Renal cortical epithelial cell (primary cell): ENCODE results near the gene CPM. TPM values are rescaled to one million over a fixed set of nuclear protein-coding genes. Genes with fewer than 3 reads are reported as not detected.
"Not testable (repeated sequence)": the region's sequence is repeated elsewhere in the genome, so short reads cannot be mapped to it uniquely, and the experiment has no call there.

Experiments
- DNase-seq: peaks from one replicate; pipeline ENCODE4 v3.0.0-alpha.2; 2011; ENCODE audit warnings: low read depth
- total RNA-seq: library from RNA; depleted of rRNA; stranded (reverse); fragments of >200 nt; gene quantifications from 2 replicates; pipeline ENCODE4 v1.2.3, GENCODE V29; 2014

CPM gene
- total RNA-seq, 1 donor from 2014 or later = 219 TPM

DNA sequence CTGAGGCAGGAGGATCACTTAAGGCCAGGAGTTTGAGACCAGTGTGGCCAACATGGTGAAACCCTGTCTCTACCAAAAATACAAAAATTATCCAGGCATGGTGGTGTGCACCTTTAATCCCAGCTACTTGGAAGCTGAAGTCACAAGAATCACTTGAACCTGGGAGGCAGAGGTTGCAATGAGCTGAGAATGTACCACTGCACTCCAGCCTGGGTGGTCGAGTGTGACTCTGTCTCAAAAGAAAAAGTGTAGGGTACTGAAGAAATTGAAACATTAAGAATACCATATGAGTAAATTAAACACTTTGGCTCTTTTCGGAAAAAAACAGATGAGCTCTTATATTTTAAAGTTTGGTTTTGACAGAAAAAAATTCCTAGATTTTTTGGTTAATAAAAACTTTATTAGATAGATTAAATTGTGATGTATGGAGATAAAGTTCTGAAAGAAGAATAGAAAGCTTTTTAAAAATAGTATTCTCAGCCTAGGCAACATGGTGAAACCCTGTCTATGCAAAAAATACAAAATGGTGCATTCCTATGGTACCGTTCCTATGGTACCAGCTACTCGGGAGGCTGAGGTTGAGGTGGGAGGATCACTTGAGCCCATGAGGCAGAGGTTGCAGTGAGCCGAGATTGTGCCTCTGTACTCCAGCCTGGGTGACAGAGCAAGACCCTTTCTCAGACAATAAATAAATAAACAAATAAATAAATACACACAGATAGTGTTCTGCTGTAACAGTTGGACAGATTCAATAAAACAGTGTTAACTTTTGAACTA, 104.9 kb downstream of the CPM start:
- DNase-seq = no peak

DNA sequence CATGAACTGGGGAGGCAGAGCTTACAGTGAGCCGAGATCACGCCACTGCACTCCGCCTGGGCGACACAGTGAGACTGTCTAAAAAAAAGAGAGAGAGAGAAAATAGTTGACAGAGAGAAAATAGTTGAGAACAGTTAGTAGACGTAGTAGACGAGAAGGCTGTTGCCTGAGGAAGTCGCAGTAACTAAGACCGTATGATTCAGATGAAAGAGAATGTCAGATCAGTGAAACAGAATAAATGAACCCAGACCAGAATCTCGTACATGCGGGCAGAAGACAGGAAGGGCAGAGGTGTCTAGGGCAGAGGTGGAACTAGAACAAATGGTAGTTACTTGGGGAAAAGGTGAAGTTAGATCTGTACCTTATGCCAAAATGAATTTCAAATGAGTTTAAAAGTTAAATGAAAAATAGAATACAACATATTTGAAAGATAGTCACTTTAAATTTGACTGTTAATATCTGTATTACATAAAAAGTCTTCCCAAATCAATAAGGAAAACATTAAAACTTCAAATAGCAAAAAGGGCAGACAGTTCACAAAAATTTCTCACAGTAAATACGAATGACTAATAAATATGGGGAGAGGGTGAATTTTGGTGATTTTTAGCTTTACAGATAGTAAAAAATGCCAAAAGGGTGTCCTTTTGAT, 107.3 kb downstream of the CPM start:
- DNase-seq = no peak

- DNase-seq = no peak
Observed at GRCh38 chr12:68824597-68825250, 108.2 kb downstream of the CPM start.

DNA sequence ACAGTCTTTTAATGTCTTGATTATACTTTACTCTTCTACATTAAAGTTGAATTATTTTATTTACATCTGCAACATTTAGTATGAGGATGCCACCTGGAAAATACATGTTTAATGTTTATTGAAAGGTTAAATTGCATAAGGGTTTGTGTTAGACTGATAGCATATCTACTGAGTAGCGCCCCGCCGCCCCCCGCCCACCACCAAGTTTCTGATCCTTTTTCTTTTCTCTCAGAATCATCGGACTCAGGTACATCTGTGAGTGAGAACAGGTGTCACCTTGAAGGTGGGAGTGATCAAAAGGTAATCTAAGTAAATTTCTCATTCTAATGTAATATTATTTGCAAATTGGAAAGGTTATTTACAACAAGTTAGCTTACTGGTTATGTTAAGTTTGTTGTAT, 108.8 kb downstream of the CPM start:
- DNase-seq = no peak

GRCh38 chr12:68823696-68824095, 109.3 kb downstream of the CPM start:
- DNase-seq = no peak

GRCh38 chr12:68821357-68822188, 111.4 kb downstream of the CPM start:
- no peak for DNase-seq

GRCh38 chr12:68819481-68819880, 113.5 kb downstream of the CPM start:
- not testable (repeated sequence) for DNase-seq

- no peak for DNase-seq
Observed at GRCh38 chr12:68815928-68816800, 116.8 kb downstream of the CPM start.

- DNase-seq = no peak
Observed at GRCh38 chr12:68815232-68815927, 117.6 kb downstream of the CPM start.

DNA sequence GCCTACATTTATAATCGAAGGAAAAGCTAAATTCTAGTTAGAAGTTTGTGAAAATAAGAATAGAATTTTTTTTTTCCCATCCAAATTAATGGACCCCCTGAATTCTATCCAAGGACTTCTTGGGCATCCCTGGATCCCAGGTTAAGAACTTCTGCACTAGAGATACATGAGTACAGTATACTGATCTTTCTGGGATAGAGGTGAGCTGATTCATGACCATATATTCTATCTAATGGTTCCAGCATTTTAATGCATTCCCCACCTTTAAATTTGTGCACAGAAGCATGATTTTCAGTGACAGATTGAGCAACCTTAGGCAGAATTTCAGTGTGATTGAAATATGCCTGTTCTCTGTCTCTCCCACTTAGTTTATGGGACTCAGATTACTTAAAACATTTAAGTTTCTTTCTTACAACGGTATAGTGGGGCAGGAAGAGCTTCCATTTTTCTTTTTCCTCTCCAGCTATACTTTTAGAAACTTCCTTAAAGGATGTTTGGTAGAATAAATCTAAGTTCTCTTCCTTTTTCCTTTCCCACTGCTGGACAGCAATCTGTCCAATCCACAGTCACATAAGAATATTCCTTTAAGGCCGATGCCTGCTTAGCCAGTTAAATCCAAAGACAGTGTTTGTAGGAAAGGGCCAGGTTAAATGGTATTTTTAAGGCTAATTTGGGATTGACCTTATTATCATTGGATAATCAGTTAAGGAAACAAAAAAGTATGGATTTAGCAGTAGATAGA, 118.3 kb downstream of the CPM start:
- no peak for DNase-seq

- DNase-seq = no peak
Observed at GRCh38 chr12:68813242-68813593, 119.8 kb downstream of the CPM start.

DNA sequence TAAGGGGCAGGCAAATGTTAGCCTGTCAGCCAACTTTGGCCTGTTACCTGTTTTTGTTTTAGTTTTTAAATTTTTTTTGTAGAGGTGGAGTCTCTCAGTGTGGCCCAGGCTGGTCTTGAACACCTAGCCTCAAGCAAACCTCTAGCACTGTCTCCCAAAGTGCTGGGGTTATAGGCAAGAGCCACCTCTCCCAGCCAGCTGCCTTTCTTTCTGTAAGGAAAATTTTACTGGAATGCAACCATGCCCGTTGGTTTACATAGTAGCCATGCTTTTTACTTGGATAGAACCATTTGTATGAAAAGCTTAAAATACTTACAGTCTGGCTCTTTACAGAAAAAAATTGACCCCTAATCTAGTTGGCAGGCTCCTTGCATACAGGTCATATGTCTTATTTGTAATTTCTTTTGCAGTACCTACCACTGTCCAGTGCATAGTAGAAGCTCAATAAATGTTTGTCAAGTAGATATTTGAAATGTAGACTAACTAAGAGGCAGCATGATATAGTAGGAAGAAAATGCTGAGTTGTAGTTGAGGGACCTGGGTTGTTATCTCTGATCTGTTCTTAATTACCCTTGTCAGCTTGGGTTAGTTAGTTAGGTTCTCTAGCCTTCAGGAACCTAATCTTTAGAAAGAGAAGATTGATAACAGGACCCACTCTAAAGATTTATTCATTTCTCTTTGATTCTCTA, 120.3 kb downstream of the CPM start:
- DNase-seq = no peak

- DNase-seq = not testable (repeated sequence)
Observed at GRCh38 chr12:68811573-68811972, 121.4 kb downstream of the CPM start.

DNA sequence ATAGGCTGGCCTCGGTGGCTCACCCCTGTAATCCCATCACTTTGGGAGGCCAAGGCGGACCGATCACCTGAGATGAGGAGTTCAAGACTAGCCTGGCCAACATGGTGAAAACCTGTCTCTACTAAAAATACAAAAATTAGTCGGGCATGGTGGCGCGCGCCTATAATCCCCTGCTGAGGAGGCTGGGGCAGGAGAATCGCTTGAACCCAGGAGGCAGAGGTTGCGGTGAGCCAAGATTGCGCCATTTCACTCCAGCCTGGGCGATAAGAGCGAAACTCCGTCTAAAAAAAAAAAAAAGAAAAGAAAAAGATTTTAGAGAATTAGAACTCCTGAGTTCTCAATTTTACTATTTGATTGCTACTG, 123.0 kb downstream of the CPM start:
- DNase-seq = not testable (repeated sequence)

- no peak for DNase-seq
Observed at GRCh38 chr12:68809190-68810026, 123.6 kb downstream of the CPM start.

GRCh38 chr12:68808388-68809189, 124.4 kb downstream of the CPM start:
- peak; percentile 96 for DNase-seq

GRCh38 chr12:68807576-68808387, 125.2 kb downstream of the CPM start, which contains the start of gene MDM2:
TSS of gene MDM2 (plus strand) at chr12:68808177. CDS start at chr12:68808478, 301 bp downstream.
- peak; percentile 51 for DNase-seq
